HepG2 (cell line): ENCODE results near the gene MYO6. TPM values are rescaled to one million over a fixed set of nuclear protein-coding genes. Genes with fewer than 3 reads are reported as not detected.

ENCODE experiments used
- ATAC-seq: fragments of 200-7000 bp; cut with Tn5 transposase; 3 replicates; pipeline ENCODE4 v1.9.1; 2020; ENCODE audit warnings: mild to moderate bottlenecking, moderate library complexity
- BruUV-seq: library from RNA; stranded (reverse); fragments of 400-500 nt; replicated peaks from 2 replicates; lab custom pipeline; 2021; lab: Mats Ljungman, UMichigan
- CTCF ChIA-PET: fragments of 300-600 bp; formaldehyde crosslinking; extraction: SDS; loops from one replicate; lab custom pipeline; 2021; ENCODE audit warnings: low total read pairs, inconsistent platforms, low intra/inter-chr PET ratio; lab: Yijun Ruan, JAX
- POLR2A ChIA-PET: fragments of 350-600 bp; sonication (Branson Sonifier 250); formaldehyde crosslinking; loops from one replicate; lab custom pipeline; 2020; ENCODE audit warnings: antibody characterized with exemption, inconsistent platforms; lab: Yijun Ruan, JAX
- DNase-seq: peaks from one replicate; pipeline ENCODE4 v3.0.0-alpha.2; 2015; ENCODE audit warnings: low spot score
- FAIRE-seq: peaks from 3 replicates; lab custom pipeline; 2011; peaks lifted over from hg19 to GRCh38; lab: Jason Lieb, UNC
- H2AFZ ChIP-seq: one replicate; pipeline ENCODE4 v1.6.1; 2011; ENCODE audit warnings: low read length, inconsistent platforms
- H3K27ac ChIP-seq: fragments of 300-600 bp; 3 replicates; pipeline ENCODE4 v1.8.0; 2011; ENCODE audit warnings: mixed run types, mild to moderate bottlenecking, mixed read lengths, low read length, inconsistent platforms; ENCODE audit not compliant: insufficient read depth; ENCODE audit errors: extremely low read length
- H3K27me3 ChIP-seq, 2 experiments: fragments of 200-600 bp in 1 of 2; 2 replicates in 1 of 2; 3 replicates in 1 of 2; pipeline versions ENCODE4 v1.6.0 to v1.8.0; 2011; ENCODE audit warnings: low read length in 2 of 2, mild to moderate bottlenecking in 2 of 2, moderate library complexity in 2 of 2, inconsistent platforms in 1 of 2; ENCODE audit not compliant: insufficient read depth in 2 of 2, control insufficient read depth in 1 of 2
- H3K36me3 ChIP-seq, 2 experiments: fragments of 200-600 bp in 1 of 2; replicated peaks in 1 of 2; 2 replicates in 1 of 2; 3 replicates in 1 of 2; pipeline versions ENCODE4 v1.5.1 to v1.8.0; 2011; ENCODE audit warnings: low read length in 2 of 2, inconsistent platforms in 1 of 2; ENCODE audit not compliant: insufficient read depth in 2 of 2, control insufficient read depth in 1 of 2
- H3K4me1 ChIP-seq: 2 replicates; pipeline ENCODE4 v1.5.1; 2012; ENCODE audit warnings: low read length, inconsistent platforms; ENCODE audit not compliant: insufficient read depth
- H3K4me2 ChIP-seq: 2 replicates; pipeline ENCODE4 v1.6.0; 2011; ENCODE audit warnings: low read depth, low read length, inconsistent platforms
- H3K4me3 ChIP-seq, 3 experiments: fragments of 200-600 bp in 1 of 3; sonication (generic), shearing (Covaris generic) in 1 of 3; replicated peaks in 1 of 3; 2 replicates each; pipeline ENCODE4 v1.5.1; 2011 to 2016; ENCODE audit warnings: low read length in 3 of 3, inconsistent platforms in 2 of 3, low read depth in 2 of 3, mild to moderate bottlenecking in 2 of 3, control low read depth in 1 of 3, mixed read lengths in 1 of 3; ENCODE audit not compliant: insufficient read depth in 1 of 3
- H3K79me2 ChIP-seq: one replicate; pipeline ENCODE4 v1.6.1; 2011; ENCODE audit warnings: low read length, inconsistent platforms; ENCODE audit not compliant: insufficient read depth
- H3K9ac ChIP-seq: 2 replicates; pipeline ENCODE4 v1.6.0; 2011; ENCODE audit warnings: mild to moderate bottlenecking, low read depth, low read length, inconsistent platforms; ENCODE audit not compliant: insufficient read depth
- H3K9me3 ChIP-seq: 2 replicates; pipeline ENCODE4 v1.5.1; 2012; ENCODE audit warnings: mild to moderate bottlenecking, low read length
- H4K20me1 ChIP-seq: 2 replicates; pipeline ENCODE4 v1.6.0; 2011; ENCODE audit warnings: inconsistent platforms, mild to moderate bottlenecking, low read length, moderate library complexity; ENCODE audit not compliant: insufficient read depth
- CSRNP2 ChIP-seq: sonication (generic); formaldehyde crosslinking; conservative IDR thresholded peaks from 2 replicates; pipeline ENCODE4 v1.8.0; 2022; ENCODE audit warnings: low read depth, missing genetic modification reagents
- HOXA3 ChIP-seq: sonication (generic); formaldehyde crosslinking; IDR thresholded peaks from 2 replicates; pipeline ENCODE4 v1.5.0; 2020; ENCODE audit warnings: missing genetic modification reagents
- HOXA5 ChIP-seq: sonication (generic); formaldehyde crosslinking; IDR thresholded peaks from 2 replicates; pipeline ENCODE4 v1.4.0; 2020; ENCODE audit warnings: missing genetic modification reagents
- NONO ChIP-seq, 2 experiments: fragments of 450-650 bp in 1 of 2; sonication (generic) in 1 of 2; formaldehyde crosslinking in 1 of 2; IDR thresholded peaks in 1 of 2; conservative IDR thresholded peaks in 1 of 2; 2 replicates each; pipeline versions ENCODE4 v1.6.1 to v1.8.0; 2017 to 2022; ENCODE audit warnings: mild to moderate bottlenecking in 1 of 2, missing genetic modification reagents in 1 of 2, moderate library complexity in 1 of 2
- PHF20 ChIP-seq: sonication (generic); formaldehyde crosslinking; IDR thresholded peaks from 2 replicates; pipeline ENCODE4 v1.5.0; 2020; ENCODE audit warnings: mild to moderate bottlenecking, missing genetic modification reagents
- SRY ChIP-seq: sonication (generic); formaldehyde crosslinking; IDR thresholded peaks from 2 replicates; pipeline ENCODE4 v1.8.0; 2022; ENCODE audit warnings: mild to moderate bottlenecking, missing genetic modification reagents
- THAP11 ChIP-seq: IDR thresholded peaks from 2 replicates; pipeline ENCODE4 v1.6.1; 2016; ENCODE audit warnings: missing biosample characterization, missing genetic modification reagents
- YEATS2 ChIP-seq: sonication (generic); formaldehyde crosslinking; IDR thresholded peaks from 2 replicates; pipeline ENCODE4 v1.4.0; 2020; ENCODE audit warnings: missing genetic modification reagents, borderline replicate concordance
- ZFP37 ChIP-seq: sonication (generic); formaldehyde crosslinking; IDR thresholded peaks from 2 replicates; pipeline ENCODE4 v1.4.0; 2020; ENCODE audit warnings: missing genetic modification reagents, borderline replicate concordance
- ZNF362 ChIP-seq: sonication (generic); formaldehyde crosslinking; IDR thresholded peaks from 2 replicates; pipeline ENCODE4 v1.4.0; 2020; ENCODE audit warnings: missing genetic modification reagents, mild to moderate bottlenecking, borderline replicate concordance
- ZNF367 ChIP-seq: sonication (generic); formaldehyde crosslinking; IDR thresholded peaks from 2 replicates; pipeline ENCODE4 v1.4.0; 2020; ENCODE audit warnings: missing genetic modification reagents, borderline replicate concordance
- ZNF430 ChIP-seq: sonication (generic); formaldehyde crosslinking; IDR thresholded peaks from 2 replicates; pipeline ENCODE4 v1.9.0; 2021; ENCODE audit warnings: mild to moderate bottlenecking, missing genetic modification reagents
- ZNF441 ChIP-seq: sonication (generic); formaldehyde crosslinking; IDR thresholded peaks from 2 replicates; pipeline ENCODE4 v1.7.0; 2021; ENCODE audit warnings: missing genetic modification reagents, borderline replicate concordance
- ZNF580 ChIP-seq: IDR thresholded peaks from 2 replicates; pipeline ENCODE4 v1.6.1; 2016; ENCODE audit warnings: low read depth, borderline replicate concordance
- WGBS: methylation state at CpG from one replicate; pipeline ENCODE4 v1.1.6; 2017; ENCODE audit warnings: low lambda C conversion rate; 5-methylcytosine and 5-hydroxymethylcytosine counted together
- in situ Hi-C: cut with HindIII; loops from 2 replicates; pipeline ENCODE4 v1.10.0; 2017; ENCODE audit warnings: low pct_unique_long_range_greater_than_20kb; ENCODE audit not compliant: extremely low pct_ligation_motif_present
- intact Hi-C: fragments of 100-400 bp; cut with micrococcal nuclease; formaldehyde crosslinking; loops from one replicate; pipeline ENCODE4 v1.10.0; 2022; ENCODE audit not compliant: unreplicated experiment
- polyA plus RNA-seq, 8 experiments: library from polyadenylated mRNA; depleted of rRNA in 3 of 8; stranded (reverse) in 7 of 8; unstranded in 1 of 8; fragments of >200 nt; fragmentation: Illumina TruSeq in 4 of 8; extraction: Trizol in 4 of 8; gene quantifications; 2 replicates each; pipeline versions ENCODE4 v1.2.1 to v1.2.3, GENCODE V29; 2011 to 2016; ENCODE audit warnings: low read depth in 4 of 8, missing spikeins in 1 of 8, mixed read lengths in 1 of 8; ENCODE audit not compliant: insufficient read depth in 1 of 8
- total RNA-seq, 5 experiments: library from RNA; depleted of rRNA; stranded (reverse); fragments of >200 nt; fragmentation: Illumina TruSeq; extraction: Trizol; gene quantifications; 2 replicates each; pipeline ENCODE4 v1.2.3, GENCODE V29; 2016; ENCODE audit warnings: low read depth in 1 of 5

The MYO6 gene
- total and polyA plus RNA-seq, 2 of the 13 experiments (the other 11 are each of a cell fraction or from before 2014, with no cell fraction given) = 5.4 to 7.5 TPM

- Histone ChIP-seq H3K27me3 (no peaks in the 10 kb centered on the region), H3K4me3 (no peak overlapping the region), H3K27ac (no peak overlapping the region), H4K20me1 (no peaks in the 10 kb centered on the region), H2AFZ (no peak overlapping the region), H3K36me3 (no peaks in the 10 kb centered on the region), H3K4me2 (no peak overlapping the region), H3K9ac (no peak overlapping the region), H3K9me3 (no peaks in the 10 kb centered on the region), H3K79me2 (no peaks in the 10 kb centered on the region)
- FAIRE-seq = no peak
- POLR2A ChIA-PET = no interaction called here
- no TSS peak for BruUV-seq
- 94% methylated on average over 1 of the region's 1 CpG for WGBS
- CTCF ChIA-PET = no interaction called here
- ATAC-seq = no peak
- TF ChIP-seq CSRNP2 (CRISPR knock-in tag) (no peak), HOXA5 (no peak), SRY (CRISPR knock-in tag) (no peak), ZNF367 (CRISPR knock-in tag) (no peak), ZFP37 (CRISPR knock-in tag) (no peak), THAP11 (CRISPR knock-in tag) (no peak), PHF20 (CRISPR knock-in tag) (no peak), YEATS2 (CRISPR knock-in tag) (no peak)
- TF ChIP-seq, all 625 proteins: peak for 0
- DNase-seq = no peak
- H3K4me1 ChIP-seq = peaks cover 6% of the 10 kb centered on the region; the same call in 1 of the 2 replicates
- intact Hi-C loops = no loop called here
- in situ Hi-C loops = no loop called here
These were observed 11.3 kb downstream of the MYO6 start for GRCh38 chr6:75760320-75760719.

GRCh38 chr6:75761489-75761888 lies 12.4 kb downstream of the MYO6 start:
- no peaks in the 10 kb centered on the region for H3K79me2 ChIP-seq
- intact Hi-C loops (no loop called here), in situ Hi-C loops (no loop called here)
- BruUV-seq = no TSS peak
- DNase-seq (no peak), ATAC-seq (no peak), FAIRE-seq (no peak)
- no peak overlapping the region for H3K4me3 ChIP-seq
- no peak overlapping the region for H2AFZ ChIP-seq
- H3K4me1 ChIP-seq = peaks cover 6% of the 10 kb centered on the region; the same call in 1 of the 2 replicates
- 93% methylated on average over 1 of the region's 1 CpG for WGBS
- no peak for TF ChIP-seq HOXA3 (CRISPR knock-in tag)
- peak; percentile 19; the same call in 1 of the 2 replicates for TF ChIP-seq ZNF362 (CRISPR knock-in tag)
- no peak for TF ChIP-seq NONO (IDR thresholded peaks at IDR 0.05)
- no peak for TF ChIP-seq NONO (CRISPR knock-in tag; conservative IDR thresholded peaks at IDR 0.05)
- no peak for TF ChIP-seq ZNF430 (CRISPR knock-in tag)
- TF ChIP-seq ZNF441 (CRISPR knock-in tag) = no peak
- TF ChIP-seq ZNF580 (CRISPR knock-in tag) = no peak
- H3K9ac ChIP-seq = no peak overlapping the region
- no peaks in the 10 kb centered on the region for H3K27me3 ChIP-seq
- no peaks in the 10 kb centered on the region for H3K9me3 ChIP-seq
- H3K4me2 ChIP-seq = no peak overlapping the region
- POLR2A ChIA-PET = no interaction called here
- H3K27ac ChIP-seq = no peak overlapping the region
- CTCF ChIA-PET = no interaction called here
- no peaks in the 10 kb centered on the region for H3K36me3 ChIP-seq
- no peaks in the 10 kb centered on the region for H4K20me1 ChIP-seq
